SU-DHL-6 (cell line): ENCODE results near the gene RASGRP4.

Experiments
- H2AFZ ChIP-seq: fragments of 200-600 bp; sonication (generic); 2 replicates; pipeline ENCODE4 v1.6.1; 2014; ENCODE audit warnings: low read depth, mild to moderate bottlenecking, moderate library complexity, mixed read lengths, antibody characterized with exemption, low read length; ENCODE audit not compliant: severe bottlenecking
- H3F3A ChIP-seq: fragments of 200-600 bp; shearing (Covaris generic); 2 replicates; pipeline ENCODE4 v1.6.0; 2016; ENCODE audit warnings: antibody characterized with exemption, mild to moderate bottlenecking; ENCODE audit not compliant: insufficient read depth
- H3K27ac ChIP-seq: fragments of 200-600 bp; sonication (generic); 2 replicates; pipeline ENCODE4 v1.5.1; 2016; ENCODE audit warnings: low read depth, mild to moderate bottlenecking, low read length, moderate library complexity, mixed read lengths
- H3K27me3 ChIP-seq: fragments of 200-600 bp; sonication (generic), shearing (Covaris generic); 2 replicates; pipeline ENCODE4 v1.6.0; 2014; ENCODE audit warnings: mild to moderate bottlenecking, low read length
- H3K36me3 ChIP-seq: fragments of 200-600 bp; sonication (generic); 2 replicates; pipeline ENCODE4 v1.6.1; 2014; ENCODE audit warnings: mild to moderate bottlenecking, low read length, mixed read lengths
- H3K4me2 ChIP-seq: fragments of 300-600, 200-600 bp; shearing (Covaris generic), sonication (generic); 2 replicates; pipeline ENCODE4 v1.6.0; 2014; ENCODE audit warnings: low read length, low read depth, mild to moderate bottlenecking; ENCODE audit not compliant: poor library complexity, severe bottlenecking
- H3K4me3 ChIP-seq: fragments of 200-600 bp; sonication (generic); 2 replicates; pipeline ENCODE4 v1.5.1; 2014; ENCODE audit warnings: antibody characterized with exemption, low read length, mild to moderate bottlenecking, mixed read lengths; ENCODE audit not compliant: insufficient read depth, poor library complexity, severe bottlenecking
- H3K79me2 ChIP-seq: fragments of 200-600 bp; sonication (generic); 2 replicates; pipeline ENCODE4 v1.6.1; 2014; ENCODE audit warnings: mild to moderate bottlenecking, low read length, moderate library complexity; ENCODE audit not compliant: insufficient read depth
- H3K9ac ChIP-seq: fragments of 200-600 bp; sonication (generic); 2 replicates; pipeline ENCODE4 v1.7.0; 2014; ENCODE audit warnings: mild to moderate bottlenecking, low read length
- H3K9me2 ChIP-seq: fragments of 200-600 bp; sonication (generic); replicated peaks from 2 replicates; pipeline ENCODE4 v1.6.1; 2014; ENCODE audit warnings: low read length; ENCODE audit not compliant: insufficient read depth
- H3K9me3 ChIP-seq: fragments of 200-600 bp; sonication (generic); 2 replicates; pipeline ENCODE4 v1.6.1; 2014; ENCODE audit warnings: low read length, mixed read lengths; ENCODE audit not compliant: insufficient read depth
- H4K20me1 ChIP-seq: fragments of 200-600 bp; sonication (generic); 2 replicates; pipeline ENCODE4 v1.6.1; 2014; ENCODE audit warnings: low read depth, mild to moderate bottlenecking, antibody characterized with exemption, low read length, moderate library complexity, mixed read lengths
- EZH2phosphoT487 ChIP-seq: fragments of 200-600 bp; sonication (generic), shearing (Covaris generic); conservative IDR thresholded peaks from 2 replicates; pipeline ENCODE4 v1.6.1; 2018; ENCODE audit warnings: mild to moderate bottlenecking, antibody characterized with exemption, low read length, moderate library complexity, mixed read lengths
- TF ChIP-seq, protein P1 (sequence below): fragments of 200-600 bp; sonication (generic); IDR thresholded peaks from one replicate; pipeline ENCODE4 v1.5.1; 2017; ENCODE audit warnings: antibody characterized with exemption, mild to moderate bottlenecking, low read length, moderate library complexity; ENCODE audit not compliant: insufficient read depth, poor library complexity, severe bottlenecking

The RASGRP4 gene

GRCh38 chr19:38451629-38452028, 25.6 kb upstream of the RASGRP4 start:
- H4K20me1 ChIP-seq: no peaks in the 10 kb centered on the region
- no peaks in the 10 kb centered on the region for H3K36me3 ChIP-seq
- H3K9me3 ChIP-seq: no peaks in the 10 kb centered on the region
- H3K9me2 ChIP-seq: no peaks in the 10 kb centered on the region
- no peaks in the 10 kb centered on the region for H3K27me3 ChIP-seq
- H3F3A ChIP-seq: no peaks in the 10 kb centered on the region
- H3K9ac ChIP-seq: no peak overlapping the region
- H3K79me2 ChIP-seq: no peaks in the 10 kb centered on the region
- TF ChIP-seq EZH2phosphoT487: no peak
- TF ChIP-seq, protein P1, sequence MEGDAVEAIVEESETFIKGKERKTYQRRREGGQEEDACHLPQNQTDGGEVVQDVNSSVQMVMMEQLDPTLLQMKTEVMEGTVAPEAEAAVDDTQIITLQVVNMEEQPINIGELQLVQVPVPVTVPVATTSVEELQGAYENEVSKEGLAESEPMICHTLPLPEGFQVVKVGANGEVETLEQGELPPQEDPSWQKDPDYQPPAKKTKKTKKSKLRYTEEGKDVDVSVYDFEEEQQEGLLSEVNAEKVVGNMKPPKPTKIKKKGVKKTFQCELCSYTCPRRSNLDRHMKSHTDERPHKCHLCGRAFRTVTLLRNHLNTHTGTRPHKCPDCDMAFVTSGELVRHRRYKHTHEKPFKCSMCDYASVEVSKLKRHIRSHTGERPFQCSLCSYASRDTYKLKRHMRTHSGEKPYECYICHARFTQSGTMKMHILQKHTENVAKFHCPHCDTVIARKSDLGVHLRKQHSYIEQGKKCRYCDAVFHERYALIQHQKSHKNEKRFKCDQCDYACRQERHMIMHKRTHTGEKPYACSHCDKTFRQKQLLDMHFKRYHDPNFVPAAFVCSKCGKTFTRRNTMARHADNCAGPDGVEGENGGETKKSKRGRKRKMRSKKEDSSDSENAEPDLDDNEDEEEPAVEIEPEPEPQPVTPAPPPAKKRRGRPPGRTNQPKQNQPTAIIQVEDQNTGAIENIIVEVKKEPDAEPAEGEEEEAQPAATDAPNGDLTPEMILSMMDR: no peak
- no peak overlapping the region for H3K4me3 ChIP-seq
- no peak overlapping the region for H3K4me2 ChIP-seq
- H2AFZ ChIP-seq: no peak overlapping the region
- no peak overlapping the region for H3K27ac ChIP-seq

GRCh38 chr19:38451036-38451435, 25.0 kb upstream of the RASGRP4 start:
- Histone ChIP-seq H2AFZ (no peak overlapping the region), H3K79me2 (no peaks in the 10 kb centered on the region), H3K9me2 (no peaks in the 10 kb centered on the region), H3K27ac (no peak overlapping the region), H3K27me3 (no peaks in the 10 kb centered on the region), H3K9ac (no peak overlapping the region), H3K4me3 (no peak overlapping the region), H3F3A (no peaks in the 10 kb centered on the region), H3K9me3 (no peaks in the 10 kb centered on the region), H3K4me2 (no peak overlapping the region), H4K20me1 (no peaks in the 10 kb centered on the region), H3K36me3 (no peaks in the 10 kb centered on the region)
- TF ChIP-seq, protein P1: no peak
- no peak for TF ChIP-seq EZH2phosphoT487

DNA sequence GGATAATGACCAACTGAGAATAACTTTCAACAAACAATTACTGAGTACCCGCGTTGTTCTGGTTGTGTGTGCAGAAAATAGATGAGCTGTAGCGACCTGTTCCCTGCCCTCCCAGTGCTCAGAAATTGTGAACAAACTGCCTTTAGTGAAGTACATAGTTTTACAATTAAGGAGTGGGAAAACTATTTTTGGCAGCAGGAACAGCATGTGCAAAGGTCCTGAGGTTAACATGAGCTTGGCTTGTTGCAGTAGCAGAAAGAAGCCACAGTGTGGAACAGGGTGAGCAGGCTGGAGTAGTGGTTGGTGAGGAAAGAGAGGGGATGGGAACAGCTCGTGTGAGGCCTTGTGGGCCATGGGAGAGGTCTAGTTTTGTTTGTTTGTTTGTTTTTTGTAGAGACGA, 23.5 kb upstream of the RASGRP4 start:
- no peaks in the 10 kb centered on the region for H3K36me3 ChIP-seq
- H2AFZ ChIP-seq: no peak overlapping the region
- no peaks in the 10 kb centered on the region for H3F3A ChIP-seq
- H3K4me2 ChIP-seq: no peak overlapping the region
- H3K9ac ChIP-seq: no peak overlapping the region
- H3K27ac ChIP-seq: no peak overlapping the region
- no peaks in the 10 kb centered on the region for H3K27me3 ChIP-seq
- H3K9me3 ChIP-seq: no peaks in the 10 kb centered on the region
- no peak for TF ChIP-seq EZH2phosphoT487
- TF ChIP-seq, protein P1: no peak
- no peaks in the 10 kb centered on the region for H3K9me2 ChIP-seq
- H3K79me2 ChIP-seq: no peaks in the 10 kb centered on the region
- H3K4me3 ChIP-seq: no peak overlapping the region
- H4K20me1 ChIP-seq: no peaks in the 10 kb centered on the region
